Mesenteric fat pad (tissue), 1 donor: ENCODE measurements around the gene LAPTM5. TPM values are rescaled to one million over a fixed set of nuclear protein-coding genes. Genes with fewer than 3 reads are reported as not detected.
"Not testable (repeated sequence)": the region's sequence is repeated elsewhere in the genome, so short reads cannot be mapped to it uniquely, and the experiment has no call there.

Experiments used
- DNase-seq: peaks from one replicate; pipeline ENCODE4 v3.0.0-alpha.2; 2020; ENCODE audit warnings: low spot score
- long read RNA-seq: library from polyadenylated mRNA; unstranded; transcript quantifications from one replicate; pipeline ENCODE4 v2.0.0, GENCODE V29; 2020
- total RNA-seq: library from RNA; stranded (reverse); fragmentation: NEBNext Ultra II Directional; extraction: Animal tissue kit (Norgen Biotek cat#: 25700); gene quantifications from one replicate; pipeline ENCODE4 v1.2.1, GENCODE V29; 2021
- donor health status: DM: yes; HTN: yes; CAD: no.

The LAPTM5 gene
- 251 TPM for total RNA-seq
- long read RNA-seq, transcript LAPTM5-201 (8 exons, 2,223 nt) = major isoform, 236 of 339 reads
- long read RNA-seq, partial matches to known transcripts = 49 of 339 reads
- long read RNA-seq, other reads (novel, unspliced or antisense) = 54 of 339 reads

GRCh38 chr1:30757352-30758120 lies at the start of gene LAPTM5:
Gene LAPTM5 (minus strand): TSS chr1:30757774. CDS start chr1:30757745, 29 bp downstream.
- DNase-seq = no peak

- DNase-seq = no peak
These were observed 49.1 kb upstream of the LAPTM5 start for GRCh38 chr1:30806381-30807317.

GRCh38 chr1:30805304-30806003 lies 47.9 kb upstream of the LAPTM5 start:
- no peak for DNase-seq

- DNase-seq = no peak
These were observed 47.2 kb upstream of the LAPTM5 start for GRCh38 chr1:30804822-30805221.

GRCh38 chr1:30804352-30804751 lies 46.8 kb upstream of the LAPTM5 start:
- no peak for DNase-seq

GRCh38 chr1:30803562-30803961 lies 46.0 kb upstream of the LAPTM5 start:
- no peak for DNase-seq

- DNase-seq = peak; percentile 95
These were observed 44.2 kb upstream of the LAPTM5 start for GRCh38 chr1:30801771-30802198.

- DNase-seq = no peak
These were observed 41.6 kb upstream of the LAPTM5 start for GRCh38 chr1:30799233-30799511.

- no peak for DNase-seq
These were observed 41.0 kb upstream of the LAPTM5 start for GRCh38 chr1:30798389-30799232.

- DNase-seq = no peak
These were observed 37.5 kb upstream of the LAPTM5 start for GRCh38 chr1:30795026-30795425.

- no peak for DNase-seq
These were observed 36.7 kb upstream of the LAPTM5 start for GRCh38 chr1:30794260-30794659.

GRCh38 chr1:30793209-30793608 lies 35.6 kb upstream of the LAPTM5 start:
- no peak for DNase-seq

- DNase-seq = no peak
These were observed 34.3 kb upstream of the LAPTM5 start for GRCh38 chr1:30791868-30792267.

GRCh38 chr1:30790850-30791778 lies 33.5 kb upstream of the LAPTM5 start:
- no peak for DNase-seq

GRCh38 chr1:30790256-30790525 lies 32.6 kb upstream of the LAPTM5 start:
- not testable (repeated sequence) for DNase-seq

GRCh38 chr1:30789388-30790255 lies 32.0 kb upstream of the LAPTM5 start:
- no peak for DNase-seq

- no peak for DNase-seq
These were observed 31.2 kb upstream of the LAPTM5 start for GRCh38 chr1:30788580-30789387.
